GM21825 (cell line): ENCODE results near the gene DNAJB1.

ENCODE experiments used
- ATAC-seq: cut with Tn5 transposase; IDR thresholded peaks from one replicate; pipeline ENCODE4 v1.9.1; 2021; ENCODE audit warnings: mild to moderate bottlenecking, moderate library complexity; ENCODE audit not compliant: unreplicated experiment

The DNAJB1 gene

DNA sequence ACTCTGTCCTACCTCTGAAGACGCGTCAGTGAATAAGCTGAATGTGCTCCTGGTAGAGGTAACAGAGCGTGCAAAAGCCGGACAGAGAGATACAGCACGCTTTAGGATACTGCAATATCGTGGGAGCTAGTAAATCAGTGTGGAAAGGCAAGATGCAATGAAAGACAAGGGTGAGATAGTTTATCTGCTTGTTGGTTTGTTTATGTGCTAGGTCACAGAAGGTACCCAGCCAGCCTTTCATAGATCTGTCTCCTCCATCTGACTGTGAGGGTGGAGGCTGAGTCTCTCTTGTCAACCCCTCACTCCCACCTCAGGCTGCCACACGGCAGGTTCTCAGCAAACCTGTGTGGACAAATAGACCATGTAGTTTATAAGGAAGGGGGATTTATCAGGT, 21.4 kb downstream of the DNAJB1 start:
- no peak for ATAC-seq

DNA sequence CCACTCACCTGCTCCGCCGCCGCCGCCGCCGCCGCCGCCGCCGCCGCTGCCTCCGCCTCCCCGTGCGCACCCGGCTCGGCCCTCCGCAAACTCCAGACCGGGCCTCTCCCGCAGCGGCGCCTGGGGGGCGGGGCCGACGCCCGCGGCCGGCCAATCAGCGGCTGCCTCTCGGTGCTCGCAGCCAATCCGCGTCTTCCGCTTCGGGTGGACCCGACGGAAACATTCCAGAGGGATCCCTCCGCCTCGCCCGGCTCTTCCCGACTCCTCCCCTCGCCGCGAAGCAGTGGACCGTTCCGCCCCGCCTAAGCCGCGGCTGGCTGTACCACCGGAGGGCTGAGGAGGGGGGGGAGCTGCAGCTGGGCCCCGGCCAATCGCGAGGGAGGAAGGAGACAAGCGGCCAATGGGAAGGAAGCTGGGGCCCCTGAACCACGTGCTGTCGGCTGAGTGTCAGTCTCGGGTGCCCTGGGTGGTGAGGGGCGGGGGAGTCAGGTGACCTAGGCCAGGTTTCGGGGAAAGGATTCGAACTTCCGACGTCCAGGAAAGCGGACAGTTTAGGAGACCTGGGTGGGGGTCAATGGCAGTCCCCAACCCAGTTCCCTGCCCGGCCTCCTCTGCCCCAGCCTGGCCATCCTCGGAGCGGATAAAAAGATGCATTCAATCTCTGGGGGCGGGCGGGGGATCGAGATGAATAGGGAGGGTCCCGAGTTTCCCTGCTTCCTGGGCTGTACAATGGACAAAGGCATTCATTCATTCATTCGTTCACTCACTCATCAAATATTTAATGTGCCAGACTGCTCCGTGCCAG, 22.0 kb downstream of the DNAJB1 start, which contains the start of gene GIPC1:
Gene GIPC1 (minus strand): TSS at position 99 of the 805 bp plus-strand sequence. CDS start 13,151 bp downstream, outside the sequence.
- ATAC-seq, result peak; percentile 76

DNA sequence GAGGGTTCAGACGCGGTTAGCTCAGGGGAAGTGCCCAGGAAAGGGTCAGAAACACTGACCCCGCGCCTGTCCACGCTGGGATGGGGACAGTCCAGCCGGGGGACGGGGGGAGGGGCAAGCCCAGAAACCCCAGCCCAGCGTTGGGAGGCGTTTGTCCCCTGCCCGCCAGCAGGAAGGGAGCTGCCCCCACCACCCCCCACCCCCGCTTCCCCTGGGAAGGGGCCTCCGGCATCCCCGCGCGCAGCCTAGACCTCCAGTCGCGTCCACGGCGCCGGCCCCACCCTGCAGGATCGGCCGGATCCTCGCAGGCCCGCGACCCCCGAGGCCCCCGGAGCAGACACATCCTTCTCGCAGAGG, 22.5 kb downstream of the DNAJB1 start:
- peak; percentile 11 for ATAC-seq

DNA sequence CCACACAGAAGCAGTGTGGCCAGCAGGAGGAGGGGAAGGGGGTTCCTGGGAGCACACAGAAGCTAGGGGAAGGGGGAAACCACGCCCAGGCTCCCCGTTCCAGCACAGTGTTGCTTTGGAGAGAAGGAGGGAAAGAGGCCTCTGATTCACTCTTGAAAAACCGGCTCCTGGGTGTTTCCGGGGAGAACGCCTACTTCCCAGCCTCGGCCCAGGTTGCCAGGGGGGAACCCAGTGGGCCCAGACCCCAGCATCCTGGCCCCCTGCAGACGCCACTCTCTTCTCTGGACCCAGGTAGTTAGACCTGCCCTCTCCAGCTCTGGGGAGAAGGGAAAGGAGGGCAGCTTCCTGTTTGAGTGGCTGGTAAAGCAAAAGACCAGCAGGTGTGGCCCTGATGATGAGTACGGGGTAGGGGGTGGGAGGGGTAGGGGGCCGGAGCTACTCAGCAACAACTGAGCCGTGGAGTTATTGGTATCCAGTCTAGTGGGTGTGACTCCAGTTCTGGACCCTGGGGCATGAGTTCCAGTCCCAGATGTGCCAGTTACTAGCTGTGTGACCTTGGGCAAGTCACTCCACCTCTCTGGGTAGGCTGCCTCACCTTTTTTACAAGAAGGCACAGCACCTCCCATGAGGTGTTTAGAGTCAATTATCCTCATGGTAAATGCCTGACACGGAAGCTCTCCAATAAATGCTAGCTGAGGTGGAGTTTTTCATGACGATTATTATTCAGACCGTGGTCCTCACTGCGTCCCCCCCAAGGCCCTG, 23.1 kb downstream of the DNAJB1 start:
- no peak for ATAC-seq

DNA sequence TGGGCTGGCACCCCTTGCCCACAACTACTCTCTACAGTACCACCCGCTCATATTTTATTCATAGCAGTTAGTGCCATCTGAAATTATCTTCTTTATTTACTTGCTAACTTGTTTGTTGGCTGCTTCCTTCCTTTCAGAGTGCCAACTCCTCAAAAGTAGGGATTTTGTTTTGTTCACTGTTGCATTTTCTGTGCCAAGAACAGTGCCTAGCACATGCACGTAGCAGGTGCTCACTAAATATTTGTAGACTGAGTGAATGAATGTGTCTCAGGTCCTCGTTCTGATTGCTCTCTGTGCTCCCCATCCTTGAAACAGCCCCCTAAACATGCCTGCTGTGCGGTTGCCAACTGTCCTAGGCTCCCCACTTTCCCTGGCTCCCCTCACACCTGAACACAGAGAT, 23.8 kb downstream of the DNAJB1 start:
- no peak for ATAC-seq

DNA sequence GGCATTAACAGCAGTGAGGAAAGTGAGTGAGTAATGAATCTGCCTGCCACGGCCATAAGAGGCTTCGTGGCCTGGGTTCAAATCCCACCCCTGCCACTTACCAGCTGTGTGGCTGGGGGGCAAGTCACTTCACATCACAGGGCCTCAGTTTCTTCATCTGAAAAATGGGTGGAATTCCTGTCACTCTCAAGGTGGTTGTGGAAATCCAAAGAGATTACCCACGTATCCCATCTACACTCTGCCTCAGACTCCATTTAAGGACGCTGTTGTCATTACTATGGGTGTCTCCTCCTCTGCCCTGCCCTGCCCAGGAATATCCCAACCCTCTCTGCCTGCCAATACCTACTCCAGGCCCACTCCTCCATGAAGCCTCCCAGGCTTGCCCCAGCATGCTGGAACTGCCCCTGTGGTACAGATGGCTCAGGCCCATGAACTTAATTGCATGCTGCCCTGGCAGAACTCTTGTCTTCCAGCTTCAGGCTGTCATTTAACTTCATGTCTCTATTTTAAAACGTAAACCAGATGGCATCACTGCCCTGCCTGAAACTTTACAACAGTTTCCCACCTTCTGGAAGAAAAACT, 25.4 kb downstream of the DNAJB1 start:
- ATAC-seq, result no peak

DNA sequence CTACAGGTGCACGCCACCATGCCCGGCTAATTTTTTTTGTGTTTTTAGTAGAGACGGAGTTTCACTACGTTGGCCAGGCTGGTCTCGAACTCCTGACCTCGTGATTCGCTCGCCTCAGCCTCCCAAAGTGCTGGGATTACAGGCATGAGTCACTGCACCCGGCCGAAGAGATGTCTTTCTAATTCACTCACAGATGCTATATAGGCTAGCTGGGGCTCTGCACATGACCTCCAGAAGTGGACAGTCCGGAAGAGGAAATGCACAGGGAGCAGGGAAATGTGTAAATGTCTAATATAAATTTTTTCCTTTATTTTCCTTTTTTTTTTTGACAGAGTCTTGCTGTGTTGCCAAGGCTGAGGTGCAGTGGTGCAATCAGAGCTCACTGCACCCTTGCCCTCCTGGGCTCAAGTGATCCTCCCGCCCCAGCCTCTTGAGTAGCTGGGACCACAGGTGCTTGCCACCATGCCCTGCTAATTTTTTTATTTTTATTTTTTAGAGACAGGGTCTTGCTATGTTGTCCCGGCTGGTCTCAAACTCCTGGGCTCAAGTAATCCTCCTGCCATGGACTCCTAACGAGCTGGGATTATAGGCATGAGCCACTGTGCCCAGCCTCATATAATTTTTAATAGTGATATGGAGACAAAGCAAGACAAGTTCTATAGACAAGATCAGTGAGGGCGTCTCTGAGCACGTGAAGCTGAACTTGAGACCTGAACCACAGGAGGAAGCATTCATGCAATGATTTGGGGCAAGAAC, 30.6 kb downstream of the DNAJB1 start:
- ATAC-seq, result no peak

DNA sequence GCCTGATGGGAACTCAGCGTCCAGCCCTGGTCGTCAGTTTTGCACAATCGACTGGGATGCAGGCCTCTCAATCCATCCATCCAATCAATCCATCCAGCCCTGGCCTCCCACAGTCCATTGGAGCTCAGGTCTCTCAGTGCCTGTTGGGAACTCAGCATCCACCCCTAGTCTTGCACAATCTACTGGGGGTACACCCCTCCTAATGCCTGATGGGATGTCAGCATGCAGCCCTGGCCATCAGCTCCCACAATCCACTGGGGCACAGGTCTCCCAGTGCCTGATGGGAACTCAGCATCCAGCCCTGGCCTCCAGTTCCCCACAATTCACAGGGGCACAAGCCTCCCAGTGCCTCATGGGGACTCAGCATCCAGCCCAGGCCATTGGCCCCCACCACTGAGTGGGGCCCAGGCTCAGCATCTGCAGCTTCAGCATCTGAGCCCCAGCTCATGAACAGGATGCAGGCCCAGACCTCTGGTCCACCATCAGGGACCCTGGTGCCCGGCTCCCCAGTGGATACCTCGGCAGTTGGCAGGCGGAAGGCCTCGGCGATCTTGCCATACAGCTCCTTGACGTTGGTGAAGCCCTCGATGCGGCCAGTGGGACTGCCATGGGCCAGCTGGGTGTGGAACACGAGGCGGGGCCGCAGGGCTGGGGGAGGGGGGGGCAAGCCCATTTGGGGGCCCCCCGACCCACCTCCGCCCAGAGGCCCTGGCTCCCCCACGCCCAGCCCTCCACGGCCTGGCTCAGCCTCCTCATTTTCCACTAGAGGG, 35.8 kb downstream of the DNAJB1 start:
- ATAC-seq, result no peak

DNA sequence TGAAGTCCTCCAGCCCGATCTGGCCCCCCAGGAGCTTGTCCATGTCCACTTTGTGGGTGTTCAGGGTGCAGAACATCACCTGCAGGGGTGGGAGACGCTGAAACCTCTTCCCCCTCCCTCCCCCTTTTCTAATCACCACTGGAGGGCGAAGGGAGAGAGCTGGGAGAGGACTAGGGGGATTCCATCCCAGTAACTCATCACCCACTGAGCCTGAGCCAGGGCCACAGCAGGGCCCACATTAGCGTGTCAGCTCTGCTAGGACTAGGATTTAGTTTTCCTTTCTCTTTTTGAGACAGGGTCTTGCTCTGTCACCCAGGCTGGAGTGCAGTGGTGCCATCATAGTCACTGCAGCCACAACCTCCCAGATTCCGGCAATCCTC, 37.5 kb downstream of the DNAJB1 start:
- no peak for ATAC-seq

DNA sequence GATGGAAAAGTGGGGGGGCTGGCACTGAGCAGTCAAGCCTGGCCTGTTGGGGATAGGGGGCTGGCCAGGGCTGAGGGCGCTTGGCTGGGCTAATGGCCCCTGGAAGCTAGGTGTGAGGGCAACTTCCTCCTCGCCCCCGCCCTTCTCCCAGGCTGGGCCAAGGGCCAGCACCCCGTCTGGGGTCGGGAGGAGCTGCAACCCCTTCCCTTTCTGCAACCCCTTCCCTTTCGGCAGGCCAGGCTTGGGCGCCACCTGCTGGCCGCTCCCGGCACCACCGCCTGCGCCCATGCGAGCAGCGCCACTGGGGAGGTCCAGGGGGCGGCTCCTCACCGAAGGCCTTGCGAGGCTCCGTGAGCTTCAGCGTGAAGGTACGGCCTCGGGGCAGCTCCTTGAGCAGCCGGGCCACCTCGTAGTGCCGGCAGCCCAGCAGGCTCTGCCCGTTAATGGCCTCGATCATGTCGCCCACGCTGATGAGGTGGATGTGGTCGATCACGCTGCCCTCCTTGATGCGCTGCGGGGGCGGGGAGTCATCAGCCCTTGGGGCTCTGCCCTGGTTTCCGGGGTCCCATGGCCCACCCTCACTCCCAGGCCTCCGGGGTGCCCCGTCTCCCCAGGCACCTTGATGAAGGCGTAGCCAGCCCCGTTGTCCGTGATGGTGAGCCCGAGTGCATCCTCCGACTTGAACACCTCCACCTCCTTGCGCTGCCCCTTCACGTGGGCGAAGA, 38.1 kb downstream of the DNAJB1 start:
- ATAC-seq, result no peak

DNA sequence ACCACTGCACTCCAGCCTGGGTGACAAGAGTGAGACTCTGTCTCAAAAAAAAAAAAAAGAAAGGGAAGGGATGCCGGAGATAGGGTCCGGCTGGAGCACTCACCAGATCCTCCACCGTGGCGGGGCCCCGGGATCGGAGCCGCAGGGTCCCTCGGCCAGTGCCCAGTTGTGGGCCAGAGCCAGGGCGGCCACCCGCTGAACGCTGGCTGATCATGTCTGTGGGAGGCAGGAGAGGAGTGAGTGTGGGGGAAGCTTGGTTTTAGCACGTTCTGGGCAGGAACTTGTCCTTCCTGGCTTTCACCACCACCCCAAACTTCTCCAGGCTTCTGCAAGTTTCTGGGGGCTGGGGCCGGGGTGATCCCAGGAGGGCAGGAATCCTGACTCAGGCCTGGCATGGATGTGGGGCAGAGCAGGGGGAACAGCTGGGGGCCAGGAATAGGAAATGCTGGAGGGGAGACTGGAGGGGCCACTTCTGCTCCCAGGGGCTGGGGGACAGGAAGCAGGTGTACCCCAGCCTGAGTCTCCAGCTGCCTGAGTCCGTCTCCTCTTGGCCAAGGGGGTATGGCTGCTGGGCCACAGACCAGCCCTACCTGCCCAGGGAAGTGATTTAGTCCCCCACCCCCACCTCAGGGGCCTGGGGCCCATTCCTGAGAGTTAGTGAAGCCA, 38.8 kb downstream of the DNAJB1 start:
- no peak for ATAC-seq

DNA sequence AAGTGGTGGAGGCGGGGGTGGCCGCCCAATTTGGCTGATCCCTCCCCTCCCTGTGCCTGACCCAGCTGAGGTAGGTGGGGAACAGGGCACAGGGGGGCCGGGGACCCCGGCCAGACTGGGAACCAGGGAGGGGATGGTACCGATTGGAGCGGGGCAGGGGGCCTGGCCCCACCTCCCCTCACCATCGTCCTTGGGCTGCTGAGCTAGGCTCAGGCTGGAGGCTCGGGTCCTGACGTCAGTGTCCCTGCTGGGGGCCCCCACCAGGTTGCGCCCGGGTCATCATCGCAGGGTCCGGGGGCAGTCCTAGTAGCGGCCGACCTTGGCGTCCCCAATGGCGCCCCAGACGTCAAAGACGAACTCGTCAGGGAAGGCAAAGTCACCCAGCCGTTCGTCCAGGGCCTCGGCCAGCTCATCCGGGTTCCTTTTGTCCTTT, 40.1 kb downstream of the DNAJB1 start:
- no peak for ATAC-seq

DNA sequence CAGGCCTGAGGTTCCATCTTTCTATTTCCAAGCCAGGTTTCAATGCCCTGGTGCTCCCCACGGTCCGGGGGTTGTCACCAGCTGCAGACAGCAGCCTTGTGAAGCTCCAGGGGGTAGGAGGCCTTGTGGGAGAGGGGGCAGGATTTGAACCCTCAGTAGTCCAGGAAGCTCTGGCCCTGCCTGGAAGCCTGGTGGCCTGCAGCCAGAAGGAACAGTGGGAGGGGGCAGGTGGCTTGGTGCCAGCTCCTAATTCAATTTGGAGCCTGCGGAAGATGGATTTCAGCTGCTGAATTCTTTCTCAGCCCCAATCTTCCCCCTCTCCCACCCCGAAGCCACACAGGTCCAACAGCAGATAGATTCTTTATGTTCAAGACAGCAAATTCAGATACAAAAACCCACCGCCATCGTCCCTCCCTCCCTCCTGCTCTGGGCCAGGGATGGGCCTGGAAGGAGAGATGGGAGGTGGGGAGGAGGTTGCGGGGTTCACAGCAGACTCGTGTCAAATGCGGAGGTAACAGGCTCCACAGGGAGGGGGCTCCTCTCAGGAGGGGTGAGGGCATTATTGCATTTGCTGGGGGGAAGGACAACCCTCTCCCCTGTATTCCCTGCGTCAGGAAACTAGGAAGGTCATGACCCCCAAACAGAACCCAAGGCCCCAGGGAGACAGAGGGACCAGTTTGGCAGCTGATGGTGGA, 40.6 kb downstream of the DNAJB1 start:
- ATAC-seq, result no peak

DNA sequence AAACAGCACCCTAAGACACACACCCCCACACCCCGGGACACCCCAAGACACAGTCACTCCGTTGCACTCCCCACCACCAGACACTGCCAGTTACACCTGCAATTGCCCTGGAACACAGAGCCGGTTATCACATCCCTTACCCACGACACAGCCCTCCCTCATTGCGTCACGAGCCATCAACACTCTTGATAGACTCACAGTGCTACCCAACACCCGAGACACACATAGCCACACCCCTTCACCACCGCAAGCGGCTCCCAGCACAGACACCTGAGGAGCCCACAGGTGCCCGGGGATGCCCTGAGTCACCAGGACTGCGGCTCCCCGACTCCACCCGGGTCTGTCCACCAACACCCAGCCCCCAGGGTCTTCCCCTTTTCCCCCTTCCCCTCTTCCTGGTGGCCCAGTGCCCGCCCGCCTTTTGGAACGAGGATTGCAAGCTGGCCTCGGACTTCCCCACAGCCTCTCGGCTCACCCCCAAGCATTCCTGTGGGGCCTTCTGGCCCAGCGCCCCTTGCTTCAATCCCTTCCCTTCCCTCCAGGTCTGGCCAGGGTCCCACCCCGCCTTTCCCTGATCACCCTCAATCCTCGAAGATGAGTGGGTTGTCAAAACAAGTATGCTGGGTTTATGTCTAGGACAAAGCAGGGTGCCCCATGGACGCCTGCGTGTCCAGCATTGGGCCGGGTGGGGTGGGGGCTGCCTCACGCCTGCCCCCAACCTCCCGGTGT, 41.4 kb downstream of the DNAJB1 start:
- ATAC-seq, result no peak

DNA sequence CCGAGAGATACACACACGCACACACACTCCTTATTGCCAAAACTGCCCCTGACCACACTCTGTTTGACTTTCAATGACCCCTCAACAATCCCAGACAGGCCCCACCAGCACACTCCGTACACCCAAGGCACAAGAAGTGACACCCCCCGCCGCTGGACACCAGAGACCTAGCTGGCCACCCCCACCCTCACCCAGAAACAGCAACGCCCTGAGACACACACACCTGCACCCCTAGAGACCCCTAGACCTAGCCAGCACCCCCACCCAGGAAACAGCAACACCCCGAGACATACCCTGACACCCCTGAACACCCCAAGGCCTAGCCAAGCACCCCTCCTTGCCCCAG, 41.9 kb downstream of the DNAJB1 start:
- ATAC-seq, result no peak

DNA sequence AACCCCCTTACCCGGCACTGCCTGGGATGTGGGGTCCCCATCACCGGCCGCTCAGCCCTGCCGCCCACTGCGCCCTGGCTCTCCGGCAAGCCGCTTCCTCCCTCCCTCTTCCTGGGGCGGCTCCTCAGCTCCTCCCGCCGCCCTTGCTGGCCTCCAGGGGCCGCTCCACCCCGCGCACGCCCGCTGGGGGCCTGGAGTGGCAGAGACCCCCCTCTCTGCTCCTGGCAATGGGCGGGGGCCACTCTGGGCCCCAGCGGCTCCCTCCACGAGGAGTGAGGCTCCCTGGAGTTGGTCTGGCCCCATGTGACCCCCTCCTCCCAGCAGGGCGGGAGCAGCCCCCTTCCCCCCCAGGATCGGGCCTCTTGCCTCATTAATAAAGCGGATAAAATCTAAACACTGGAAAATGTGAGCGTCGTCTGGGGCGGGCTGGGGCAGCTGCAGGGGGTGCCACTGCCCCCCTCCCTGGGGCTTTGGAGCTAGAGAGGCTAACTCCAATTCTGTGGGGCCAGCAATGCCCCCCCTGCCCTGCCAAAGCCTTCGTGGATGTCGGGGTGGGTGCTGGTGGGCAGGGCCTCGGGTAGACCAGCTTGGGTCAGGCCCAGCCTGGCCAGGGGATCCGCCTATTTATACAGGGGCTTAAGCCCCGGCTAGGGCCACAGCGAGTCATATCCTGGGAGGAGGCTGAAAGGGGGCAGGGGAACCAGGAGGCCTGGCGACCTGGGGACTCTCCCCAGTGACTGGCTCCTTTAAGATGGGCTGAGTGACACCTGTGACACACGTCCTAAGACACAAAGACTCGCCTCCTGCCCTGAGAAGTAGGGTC, 42.7 kb downstream of the DNAJB1 start, which contains the start of gene PTGER1:
Gene PTGER1 (minus strand): TSS at position 104 of the 823 bp plus-strand sequence. CDS start 1,034 bp downstream, outside the sequence.
- no peak for ATAC-seq

DNA sequence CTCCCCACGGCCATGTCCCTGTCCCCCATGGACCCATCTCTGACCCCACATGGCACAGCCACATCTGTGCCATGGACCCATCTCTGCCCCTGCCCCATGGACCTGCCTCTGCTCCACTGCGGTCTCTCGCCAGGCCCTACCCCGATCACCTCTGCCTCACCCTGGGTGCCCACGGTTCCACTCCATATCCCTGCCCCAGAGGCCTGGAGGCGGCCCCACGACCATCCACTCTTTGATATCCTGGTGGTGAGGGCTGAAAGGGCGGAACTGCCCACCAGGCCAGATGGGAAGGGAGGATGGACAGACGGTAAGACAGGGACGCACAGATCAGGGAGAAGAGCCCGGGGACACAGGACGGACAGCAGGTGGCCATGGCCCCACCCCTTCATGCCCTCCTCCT, 43.4 kb downstream of the DNAJB1 start:
- ATAC-seq, result no peak
